Activated T-cell treated with anti-CD3 and anti-CD28 coated beads, Interleukin-2, amount 50 U/mL, for 4 hours (primary cell): ENCODE measurements around the gene RNF114. TPM values are rescaled to one million over a fixed set of nuclear protein-coding genes. Genes with fewer than 3 reads are reported as not detected.

Experiments
- ATAC-seq, 2 donors: fragments of 200-7000 bp; cut with Tn5 transposase; one replicate each; pipeline ENCODE4 v1.10.0; 2021
- DNase-seq: peaks from one replicate; pipeline ENCODE4 v3.0.0-alpha.2; 2020
- H3K27me3 Mint-ChIP-seq: one replicate; pipeline ENCODE4 v1.8.0; 2021; ENCODE audit warnings: low read depth, mixed read lengths
- H3K36me3 Mint-ChIP-seq: one replicate; pipeline ENCODE4 v1.8.0; 2022; ENCODE audit warnings: mixed read lengths; ENCODE audit not compliant: insufficient read depth
- H3K4me1 Mint-ChIP-seq: one replicate; pipeline ENCODE4 v1.8.0; 2021; ENCODE audit warnings: low read depth, mixed read lengths
- H3K4me3 Mint-ChIP-seq: one replicate; pipeline ENCODE4 v1.8.0; 2021; ENCODE audit warnings: mild to moderate bottlenecking, moderate library complexity, mixed read lengths
- H3K9me3 Mint-ChIP-seq: one replicate; pipeline ENCODE4 v1.8.0; 2021; ENCODE audit warnings: mixed read lengths
- total RNA-seq, 3 donors: library from RNA; stranded (reverse); gene quantifications; one replicate each; pipeline ENCODE4 v1.2.1, GENCODE V29; 2021

Gene RNF114
- total RNA-seq, 3 donors from 2014 or later: 71.1 to 81.9 (median 77.5) TPM

GRCh38 chr20:49928411-49929141 is 7.6 kb upstream of the RNF114 start:
- peak; percentile 91 to 96 for ATAC-seq
- DNase-seq: peak; percentile 79
- H3K4me1 Mint-ChIP-seq: peaks cover 7% of the 10 kb centered on the region
- peak overlapping the region; percentile 45 for H3K4me3 Mint-ChIP-seq
- H3K9me3 Mint-ChIP-seq: no peaks in the 10 kb centered on the region
- H3K36me3 Mint-ChIP-seq: no peaks in the 10 kb centered on the region
- H3K27me3 Mint-ChIP-seq: peaks cover 2% of the 10 kb centered on the region

DNA sequence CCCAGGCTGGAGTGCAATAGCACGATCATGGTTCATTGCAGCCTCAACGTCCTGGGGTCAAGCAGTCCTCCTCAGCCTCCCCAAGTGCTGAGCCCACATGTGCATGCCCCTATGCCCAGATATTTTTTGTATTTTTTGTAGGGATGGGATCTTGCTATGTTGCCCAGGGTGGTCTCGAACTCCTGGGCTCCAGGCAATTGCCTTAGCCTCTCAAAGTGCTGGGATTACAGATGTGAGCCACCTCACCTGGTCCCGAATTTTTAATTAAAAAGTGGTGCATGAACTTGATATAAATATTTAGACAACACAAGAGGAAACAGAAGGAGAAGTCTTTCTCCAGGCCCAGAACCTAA is 7.1 kb upstream of the RNF114 start:
- DNase-seq: no peak
- no peak overlapping the region for H3K4me3 Mint-ChIP-seq
- ATAC-seq: no peak
- peaks cover 2% of the 10 kb centered on the region for H3K27me3 Mint-ChIP-seq
- no peaks in the 10 kb centered on the region for H3K9me3 Mint-ChIP-seq
- peaks cover 12% of the 10 kb centered on the region for H3K4me1 Mint-ChIP-seq
- H3K36me3 Mint-ChIP-seq: no peaks in the 10 kb centered on the region

DNA sequence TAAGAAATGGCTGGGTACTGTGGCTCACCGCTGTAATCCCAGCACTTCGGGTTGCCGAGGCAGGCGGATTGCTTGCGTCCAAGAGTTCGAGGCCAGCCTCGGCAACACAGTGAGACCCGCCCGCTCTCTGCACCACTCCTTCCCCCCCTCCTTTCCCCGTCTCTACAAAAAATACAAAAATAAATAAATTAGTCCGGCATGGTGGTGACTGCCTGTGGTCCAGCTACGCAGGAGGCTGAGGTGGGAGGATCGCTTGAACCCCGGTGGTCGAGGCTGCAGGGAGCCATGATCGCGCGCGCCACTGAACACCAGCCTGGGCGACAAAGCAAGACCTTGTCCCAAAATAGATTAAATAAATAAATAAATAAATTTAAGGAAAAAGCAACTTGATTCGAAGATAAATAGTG is 448 bp upstream of the RNF114 start:
- ATAC-seq: no peak

GRCh38 chr20:49937027-49937929 is 1.1 kb downstream of the RNF114 start:
- ATAC-seq (peak; percentile 23 to 26), DNase-seq (no peak)
- Mint-ChIP-seq H3K27me3 (no peaks in the 10 kb centered on the region), H3K9me3 (no peaks in the 10 kb centered on the region), H3K36me3 (peaks cover 10% of the 10 kb centered on the region), H3K4me1 (peaks cover 52% of the 10 kb centered on the region), H3K4me3 (peak overlapping the region; percentile 96)

More for the DNA sequence above, 448 bp upstream of the RNF114 start:
- Mint-ChIP-seq H3K4me3 (peak overlapping the region; percentile 96), H3K4me1 (peaks cover 42% of the 10 kb centered on the region), H3K9me3 (no peaks in the 10 kb centered on the region), H3K27me3 (peaks cover under 1% of the 10 kb centered on the region), H3K36me3 (peaks cover 2% of the 10 kb centered on the region)
- DNase-seq: no peak

- DNase-seq (no peak), ATAC-seq (no peak)
- Mint-ChIP-seq H3K36me3 (peaks cover 11% of the 10 kb centered on the region), H3K9me3 (no peaks in the 10 kb centered on the region), H3K4me1 (peaks cover 55% of the 10 kb centered on the region), H3K27me3 (no peaks in the 10 kb centered on the region), H3K4me3 (peak overlapping the region; percentile 96)
These were observed 2.3 kb downstream of the RNF114 start for GRCh38 chr20:49938173-49939163.

GRCh38 chr20:49941456-49941855 is 5.3 kb downstream of the RNF114 start:
- peaks cover 49% of the 10 kb centered on the region for H3K4me1 Mint-ChIP-seq
- peaks cover 20% of the 10 kb centered on the region for H3K36me3 Mint-ChIP-seq

DNA sequence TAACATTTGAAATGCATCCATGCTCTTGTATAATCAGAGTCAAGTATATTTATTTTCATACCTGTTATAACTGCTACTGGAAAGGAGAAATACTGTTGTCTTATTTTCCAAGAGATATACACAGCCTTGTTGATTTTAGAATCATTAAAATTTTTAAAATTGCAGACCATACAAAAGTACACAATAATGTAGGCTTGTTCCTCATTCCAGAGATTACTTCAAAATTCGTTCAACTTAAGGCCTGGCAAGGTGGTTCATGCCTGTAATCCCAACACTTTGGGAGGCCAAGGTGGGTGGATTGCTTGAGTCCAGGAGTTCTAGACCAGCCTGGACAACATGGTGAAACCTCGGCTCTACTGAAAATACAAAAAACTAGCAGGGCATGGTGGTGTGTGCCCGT is 6.1 kb downstream of the RNF114 start:
- Mint-ChIP-seq H3K4me1 (peaks cover 43% of the 10 kb centered on the region), H3K27me3 (no peaks in the 10 kb centered on the region), H3K9me3 (no peaks in the 10 kb centered on the region), H3K4me3 (no peak overlapping the region), H3K36me3 (peaks cover 27% of the 10 kb centered on the region)
- DNase-seq (no peak), ATAC-seq (no peak)

More at GRCh38 chr20:49941456-49941855, 5.3 kb downstream of the RNF114 start:
- ATAC-seq (no peak), DNase-seq (no peak)
- H3K27me3 Mint-ChIP-seq: no peaks in the 10 kb centered on the region
- no peaks in the 10 kb centered on the region for H3K9me3 Mint-ChIP-seq
- H3K4me3 Mint-ChIP-seq: no peak overlapping the region

DNA sequence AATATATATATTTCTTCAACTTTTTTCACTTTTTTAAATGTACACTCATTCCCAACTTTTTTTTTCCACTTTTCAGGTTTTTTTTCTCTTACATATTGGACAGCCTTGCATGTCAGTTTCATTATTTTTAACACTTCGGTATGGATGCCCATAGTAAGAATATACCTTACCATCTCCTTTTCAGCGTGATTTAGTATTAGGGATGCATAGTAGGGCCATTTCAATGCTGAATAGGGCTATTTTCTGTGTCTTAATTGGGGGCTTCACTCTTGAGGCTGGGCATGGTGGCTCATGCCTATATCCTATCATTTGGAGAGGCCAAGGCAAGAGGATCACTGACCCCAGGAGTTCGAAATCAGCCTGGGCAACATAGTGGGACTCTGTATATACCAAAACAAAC is 6.7 kb downstream of the RNF114 start:
- Mint-ChIP-seq H3K9me3 (no peaks in the 10 kb centered on the region), H3K36me3 (peaks cover 31% of the 10 kb centered on the region), H3K4me1 (peaks cover 38% of the 10 kb centered on the region), H3K4me3 (no peak overlapping the region), H3K27me3 (no peaks in the 10 kb centered on the region)
- DNase-seq (no peak), ATAC-seq (no peak)

- DNase-seq (no peak), ATAC-seq (no peak)
- no peaks in the 10 kb centered on the region for H3K9me3 Mint-ChIP-seq
- peaks cover 18% of the 10 kb centered on the region for H3K4me1 Mint-ChIP-seq
- no peaks in the 10 kb centered on the region for H3K27me3 Mint-ChIP-seq
- H3K36me3 Mint-ChIP-seq: peaks cover 41% of the 10 kb centered on the region
- H3K4me3 Mint-ChIP-seq: no peak overlapping the region
These were observed 9.1 kb downstream of the RNF114 start for GRCh38 chr20:49945306-49945700.

GRCh38 chr20:49945701-49946477 is 9.7 kb downstream of the RNF114 start:
- Mint-ChIP-seq H3K4me1 (peaks cover 20% of the 10 kb centered on the region), H3K9me3 (no peaks in the 10 kb centered on the region), H3K27me3 (no peaks in the 10 kb centered on the region), H3K36me3 (peaks cover 46% of the 10 kb centered on the region), H3K4me3 (no peak overlapping the region)
- ATAC-seq: no peak
- DNase-seq: no peak

DNA sequence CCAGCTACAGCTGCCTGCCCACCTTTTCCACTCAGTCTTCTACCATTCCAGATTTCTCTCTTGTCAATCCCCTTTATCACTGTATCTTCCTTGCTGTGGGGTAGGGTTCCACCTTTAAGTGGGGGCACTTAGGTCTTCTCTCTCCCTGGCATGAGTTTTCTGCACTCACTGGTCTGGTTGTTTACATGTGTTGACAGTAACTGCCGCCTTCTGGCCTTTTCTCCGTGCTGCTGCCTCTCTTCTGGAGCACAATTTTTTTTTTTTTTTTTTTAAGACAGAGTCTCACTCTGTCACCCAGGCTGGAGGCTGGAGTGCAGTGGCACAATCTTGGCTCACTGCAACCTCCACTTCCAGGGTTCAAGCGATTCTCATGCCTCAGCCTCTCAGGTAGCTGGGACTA is 12.0 kb downstream of the RNF114 start:
- H3K27me3 Mint-ChIP-seq: no peaks in the 10 kb centered on the region
- no peaks in the 10 kb centered on the region for H3K9me3 Mint-ChIP-seq
- DNase-seq: no peak
- no peak for ATAC-seq
- no peak overlapping the region for H3K4me3 Mint-ChIP-seq
- H3K36me3 Mint-ChIP-seq: peaks cover 51% of the 10 kb centered on the region
- H3K4me1 Mint-ChIP-seq: peaks cover 13% of the 10 kb centered on the region

DNA sequence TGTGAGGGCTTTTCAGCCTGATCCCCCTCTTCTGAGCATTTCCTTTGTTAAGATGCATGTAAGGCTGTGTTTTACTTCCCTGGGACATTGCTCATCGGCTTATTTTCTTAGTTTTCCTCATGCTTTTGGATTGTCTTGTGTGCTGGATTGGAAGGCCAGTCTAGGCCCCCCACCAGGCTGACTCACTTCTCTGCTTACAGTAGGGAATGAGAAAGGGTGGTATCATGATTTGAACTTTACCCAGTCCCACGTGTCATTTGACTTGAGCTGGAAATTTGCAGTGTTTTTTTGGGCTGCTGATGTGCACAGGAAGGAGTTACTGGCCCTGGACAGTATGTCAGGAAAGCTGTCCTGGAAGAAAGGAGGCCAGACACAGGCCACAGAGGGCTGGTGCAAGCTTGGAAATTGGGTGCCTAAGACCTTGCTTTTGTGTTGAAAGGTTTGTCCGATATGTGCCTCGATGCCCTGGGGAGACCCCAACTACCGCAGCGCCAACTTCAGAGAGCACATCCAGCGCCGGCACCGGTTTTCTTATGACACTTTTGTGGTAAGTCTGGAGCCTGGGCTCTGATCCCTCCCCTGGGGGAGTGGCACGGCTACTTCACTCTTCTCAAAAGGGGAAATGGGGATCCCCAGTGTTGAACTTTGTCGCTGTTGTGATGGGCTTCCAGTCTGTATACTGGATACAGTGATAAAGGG is 12.8 kb downstream of the RNF114 start:
- Mint-ChIP-seq H3K4me1 (peaks cover 13% of the 10 kb centered on the region), H3K36me3 (peaks cover 51% of the 10 kb centered on the region), H3K4me3 (no peak overlapping the region), H3K9me3 (no peaks in the 10 kb centered on the region), H3K27me3 (no peaks in the 10 kb centered on the region)
- ATAC-seq (no peak), DNase-seq (no peak)

DNA sequence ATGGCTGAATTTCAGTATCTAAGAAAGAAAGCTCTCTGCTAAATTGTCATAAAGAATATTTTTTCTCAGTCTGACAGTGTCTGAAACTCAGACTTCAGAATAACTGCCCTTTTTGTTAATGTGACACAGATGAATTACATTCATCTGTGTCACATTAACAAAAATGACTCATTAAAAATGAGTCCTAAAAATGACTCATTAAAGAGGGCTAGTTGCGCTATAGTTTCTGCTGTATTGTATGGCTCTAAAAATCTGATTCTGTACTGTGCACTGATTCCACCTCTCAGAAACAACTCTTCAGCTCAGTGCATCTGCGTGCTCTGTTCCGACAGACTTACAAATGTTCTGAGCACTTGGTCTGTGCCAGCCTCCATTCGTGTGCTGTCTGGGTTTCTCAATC is 15.0 kb downstream of the RNF114 start:
- Mint-ChIP-seq H3K4me1 (peaks cover 9% of the 10 kb centered on the region), H3K27me3 (no peaks in the 10 kb centered on the region), H3K36me3 (peaks cover 52% of the 10 kb centered on the region), H3K9me3 (no peaks in the 10 kb centered on the region), H3K4me3 (no peak overlapping the region)
- DNase-seq (no peak), ATAC-seq (peak; percentile 92 to 95)
